Measurements from ENCODE around the gene HOXB4.

HOXB4 gene

GRCh38 chr17:48593126-48593829, 15.1 kb upstream of the HOXB4 start, which contains the start of gene HOXB5:
Gene HOXB5 (minus strand): TSS chr17:48593779. CDS start chr17:48593682, 97 bp downstream.
- Histone ChIP-seq H3F3A (ENCODE audit: insufficient read depth, low read length) (no peaks in the 10 kb centered on the region), H3K79me2 (ENCODE audit: low read length) (no peaks in the 10 kb centered on the region), H3K9me3 (replicated peaks; ENCODE audit: insufficient read depth, low read length) (no peaks in the 10 kb centered on the region), H2AFZ (ENCODE audit: low read length) (peak within 1 kb of the TSS; percentile 63), H3K4me3 (ENCODE audit: low read length) (peak within 1 kb of the TSS; percentile 65), H4K20me1 (ENCODE audit: insufficient read depth, low read length) (no peaks in the 10 kb centered on the region), H3K4me2 (ENCODE audit: low read depth, low read length) (peak within 1 kb of the TSS; percentile 99), H3K36me3 (replicated peaks; ENCODE audit: insufficient read depth, low read length) (no peaks in the 10 kb centered on the region), H3K4me1 (ENCODE audit: low read length) (no peaks in the 10 kb centered on the region), H3K9me2 (replicated peaks; ENCODE audit: insufficient read depth, low read length) (no peaks in the 10 kb centered on the region), H3K27me3 (replicated peaks; ENCODE audit: insufficient read depth, low read length) (peaks cover 45% of the 10 kb centered on the region), H3K27ac (ENCODE audit: low read length) (no peak within 1 kb of the TSS), H3K9ac (ENCODE audit: low read length) (peak within 1 kb of the TSS; percentile 19; the same call in 1 of the 2 replicates)
- TF ChIP-seq CTCF (IDR thresholded peaks at IDR 0.05; ENCODE audit: low read length): no peak
- no peak for TF ChIP-seq EZH2 (optimal IDR thresholded peaks at IDR 0.05; ENCODE audit: low read depth, low read length)
- no peak for TF ChIP-seq EZH2phosphoT487 (IDR thresholded peaks at IDR 0.05; ENCODE audit: low read length)
- DNase-seq: no peak

GRCh38 chr17:48592577-48592976, 14.4 kb upstream of the HOXB4 start:
- Histone ChIP-seq H3K9me2 (replicated peaks; ENCODE audit: insufficient read depth, low read length) (no peaks in the 10 kb centered on the region), H3K9ac (ENCODE audit: low read length) (no peak overlapping the region), H4K20me1 (ENCODE audit: insufficient read depth, low read length) (no peaks in the 10 kb centered on the region), H3F3A (ENCODE audit: insufficient read depth, low read length) (no peaks in the 10 kb centered on the region), H3K27me3 (replicated peaks; ENCODE audit: insufficient read depth, low read length) (peaks cover 43% of the 10 kb centered on the region), H3K27ac (ENCODE audit: low read length) (no peak overlapping the region), H3K36me3 (replicated peaks; ENCODE audit: insufficient read depth, low read length) (no peaks in the 10 kb centered on the region), H3K4me2 (ENCODE audit: low read depth, low read length) (peak overlapping the region; percentile 99), H3K4me1 (ENCODE audit: low read length) (peaks cover under 1% of the 10 kb centered on the region; the same call in 1 of the 2 replicates), H3K9me3 (replicated peaks; ENCODE audit: insufficient read depth, low read length) (no peaks in the 10 kb centered on the region), H3K79me2 (ENCODE audit: low read length) (no peaks in the 10 kb centered on the region), H3K4me3 (ENCODE audit: low read length) (peak overlapping the region; percentile 65; the same call in 1 of the 2 replicates), H2AFZ (ENCODE audit: low read length) (no peak overlapping the region; the same call in 1 of the 2 replicates)
- DNase-seq: no peak
- TF ChIP-seq CTCF (IDR thresholded peaks at IDR 0.05; ENCODE audit: low read length) (no peak), EZH2 (optimal IDR thresholded peaks at IDR 0.05; ENCODE audit: low read depth, low read length) (no peak), EZH2phosphoT487 (IDR thresholded peaks at IDR 0.05; ENCODE audit: low read length) (no peak)

- no peak overlapping the region for H3K4me2 ChIP-seq (ENCODE audit: low read depth, low read length)
- peaks cover 38% of the 10 kb centered on the region for H3K27me3 ChIP-seq (replicated peaks; ENCODE audit: insufficient read depth, low read length)
- H3K9me3 ChIP-seq (replicated peaks; ENCODE audit: insufficient read depth, low read length): no peaks in the 10 kb centered on the region
- no peak overlapping the region for H2AFZ ChIP-seq (ENCODE audit: low read length)
- H3K36me3 ChIP-seq (replicated peaks; ENCODE audit: insufficient read depth, low read length): no peaks in the 10 kb centered on the region
- TF ChIP-seq EZH2 (optimal IDR thresholded peaks at IDR 0.05; ENCODE audit: low read depth, low read length) (no peak), EZH2phosphoT487 (IDR thresholded peaks at IDR 0.05; ENCODE audit: low read length) (no peak), CTCF (IDR thresholded peaks at IDR 0.05; ENCODE audit: low read length) (no peak)
- DNase-seq: no peak
- no peak overlapping the region for H3K4me3 ChIP-seq (ENCODE audit: low read length)
- no peaks in the 10 kb centered on the region for H3F3A ChIP-seq (ENCODE audit: insufficient read depth, low read length)
- no peak overlapping the region for H3K27ac ChIP-seq (ENCODE audit: low read length)
- H3K9ac ChIP-seq (ENCODE audit: low read length): no peak overlapping the region
- H3K9me2 ChIP-seq (replicated peaks; ENCODE audit: insufficient read depth, low read length): no peaks in the 10 kb centered on the region
- peaks cover 5% of the 10 kb centered on the region for H3K4me1 ChIP-seq (ENCODE audit: low read length)
- no peaks in the 10 kb centered on the region for H3K79me2 ChIP-seq (ENCODE audit: low read length)
- H4K20me1 ChIP-seq (ENCODE audit: insufficient read depth, low read length): no peaks in the 10 kb centered on the region
Observed at GRCh38 chr17:48592057-48592514, 13.9 kb upstream of the HOXB4 start.

Measured in MM.1S (cell line).